GM12874 (cell line): ENCODE data around the gene CFAP206.

ENCODE experiments used
- TF ChIP-seq, protein P1 (sequence below): IDR thresholded peaks from 2 replicates; pipeline ENCODE4 v1.5.1; 2011; ENCODE audit warnings: low read depth, mild to moderate bottlenecking, control low read depth, low read length, moderate library complexity; ENCODE audit not compliant: insufficient read depth

CFAP206 gene, protein sequence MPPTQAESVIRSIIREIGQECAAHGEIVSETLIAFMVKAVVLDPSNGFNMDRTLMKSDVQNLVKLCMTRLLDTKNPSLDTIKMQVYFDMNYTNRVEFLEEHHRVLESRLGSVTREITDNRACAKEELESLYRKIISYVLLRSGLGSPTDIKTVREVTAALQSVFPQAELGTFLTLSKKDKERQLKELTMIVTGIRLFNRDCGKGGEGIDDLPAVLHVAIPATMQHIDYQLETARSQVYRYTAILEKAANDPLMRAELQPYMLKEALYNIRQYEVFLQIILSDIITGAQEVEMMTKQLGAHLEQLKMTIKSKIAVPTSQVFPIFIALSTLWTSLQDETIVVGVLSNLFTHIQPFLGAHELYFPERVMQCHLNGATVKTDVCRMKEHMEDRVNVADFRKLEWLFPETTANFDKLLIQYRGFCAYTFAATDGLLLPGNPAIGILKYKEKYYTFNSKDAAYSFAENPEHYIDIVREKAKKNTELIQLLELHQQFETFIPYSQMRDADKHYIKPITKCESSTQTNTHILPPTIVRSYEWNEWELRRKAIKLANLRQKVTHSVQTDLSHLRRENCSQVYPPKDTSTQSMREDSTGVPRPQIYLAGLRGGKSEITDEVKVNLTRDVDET

DNA sequence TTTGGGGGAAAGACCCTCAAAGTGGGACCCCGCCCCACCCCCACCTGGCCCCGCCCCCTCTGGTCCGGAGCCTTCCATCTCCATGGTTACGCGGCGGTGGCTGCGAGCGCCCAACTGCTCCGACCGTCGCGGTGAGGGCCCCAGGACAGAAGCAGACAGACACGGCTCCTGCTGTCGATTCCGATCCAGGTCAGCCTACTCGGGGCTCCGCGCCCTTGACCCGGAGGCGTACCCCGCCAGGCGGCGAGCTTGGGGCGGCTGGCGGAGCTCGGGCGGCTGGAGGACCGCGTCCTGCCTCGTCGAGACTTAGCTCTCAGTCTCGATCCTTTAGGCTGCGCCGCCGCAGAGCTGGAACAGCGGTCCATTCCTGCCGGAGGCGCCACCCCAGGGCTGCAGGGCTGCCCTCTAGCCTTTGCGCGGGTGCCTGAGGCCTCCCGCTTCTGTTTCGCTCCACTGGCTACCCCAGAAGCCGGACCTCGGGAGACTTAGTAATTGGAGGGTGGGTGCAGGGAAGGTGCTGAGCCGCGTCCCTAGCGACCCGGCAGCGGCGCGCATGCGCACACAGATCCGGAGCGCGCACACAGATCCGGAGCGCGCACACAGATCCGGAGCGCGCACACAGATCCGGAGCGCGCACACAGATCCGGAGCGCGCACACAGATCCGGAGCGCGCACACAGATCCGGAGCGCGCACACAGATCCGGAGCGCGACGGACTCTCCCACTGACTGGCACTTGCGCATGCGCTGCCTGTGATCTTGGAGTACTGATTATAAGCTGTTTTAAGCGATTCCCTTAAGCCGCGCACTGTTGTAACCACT lies at the start of gene CFAP206:
CFAP206 (plus strand) TSS at position 72 of the 820 bp plus-strand sequence. CDS start 1,868 bp downstream, outside the sequence.
- TF ChIP-seq, protein P1, sequence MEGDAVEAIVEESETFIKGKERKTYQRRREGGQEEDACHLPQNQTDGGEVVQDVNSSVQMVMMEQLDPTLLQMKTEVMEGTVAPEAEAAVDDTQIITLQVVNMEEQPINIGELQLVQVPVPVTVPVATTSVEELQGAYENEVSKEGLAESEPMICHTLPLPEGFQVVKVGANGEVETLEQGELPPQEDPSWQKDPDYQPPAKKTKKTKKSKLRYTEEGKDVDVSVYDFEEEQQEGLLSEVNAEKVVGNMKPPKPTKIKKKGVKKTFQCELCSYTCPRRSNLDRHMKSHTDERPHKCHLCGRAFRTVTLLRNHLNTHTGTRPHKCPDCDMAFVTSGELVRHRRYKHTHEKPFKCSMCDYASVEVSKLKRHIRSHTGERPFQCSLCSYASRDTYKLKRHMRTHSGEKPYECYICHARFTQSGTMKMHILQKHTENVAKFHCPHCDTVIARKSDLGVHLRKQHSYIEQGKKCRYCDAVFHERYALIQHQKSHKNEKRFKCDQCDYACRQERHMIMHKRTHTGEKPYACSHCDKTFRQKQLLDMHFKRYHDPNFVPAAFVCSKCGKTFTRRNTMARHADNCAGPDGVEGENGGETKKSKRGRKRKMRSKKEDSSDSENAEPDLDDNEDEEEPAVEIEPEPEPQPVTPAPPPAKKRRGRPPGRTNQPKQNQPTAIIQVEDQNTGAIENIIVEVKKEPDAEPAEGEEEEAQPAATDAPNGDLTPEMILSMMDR, result 0 out of 2 replicates have a peak, but pooled peaks have one; percentile 19

DNA sequence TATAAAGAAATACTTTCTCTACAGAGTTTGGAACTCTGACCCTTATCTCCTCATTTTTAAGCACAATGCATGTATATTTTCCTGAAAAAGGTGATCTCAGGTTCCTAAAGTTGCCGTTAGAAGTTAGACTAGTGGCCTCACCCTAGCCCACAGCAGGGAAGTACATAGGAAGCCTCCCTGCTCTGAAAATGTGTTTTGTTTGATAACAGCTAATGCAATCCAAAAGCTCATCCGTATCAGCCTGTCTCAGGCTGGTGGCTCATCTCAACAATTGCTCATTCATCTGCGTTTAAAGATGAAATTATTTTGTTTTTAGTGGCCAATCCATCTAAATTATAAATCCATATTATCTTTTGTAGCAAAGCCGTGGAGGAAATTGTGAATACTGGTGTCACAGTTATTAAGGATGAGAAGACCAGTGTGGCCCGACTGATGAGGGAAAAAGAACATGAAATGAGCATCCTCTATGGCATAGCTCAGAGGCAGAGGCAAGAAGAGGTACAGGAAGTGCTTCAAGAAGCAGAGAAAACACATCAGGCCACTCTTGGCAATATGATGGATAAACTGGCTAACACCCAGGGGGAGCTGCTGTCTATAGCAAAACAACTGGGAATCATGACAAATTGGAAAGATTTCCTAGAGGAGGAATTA lies 43.0 kb upstream of the CFAP206 start:
- TF ChIP-seq, protein P1, result no peak

DNA sequence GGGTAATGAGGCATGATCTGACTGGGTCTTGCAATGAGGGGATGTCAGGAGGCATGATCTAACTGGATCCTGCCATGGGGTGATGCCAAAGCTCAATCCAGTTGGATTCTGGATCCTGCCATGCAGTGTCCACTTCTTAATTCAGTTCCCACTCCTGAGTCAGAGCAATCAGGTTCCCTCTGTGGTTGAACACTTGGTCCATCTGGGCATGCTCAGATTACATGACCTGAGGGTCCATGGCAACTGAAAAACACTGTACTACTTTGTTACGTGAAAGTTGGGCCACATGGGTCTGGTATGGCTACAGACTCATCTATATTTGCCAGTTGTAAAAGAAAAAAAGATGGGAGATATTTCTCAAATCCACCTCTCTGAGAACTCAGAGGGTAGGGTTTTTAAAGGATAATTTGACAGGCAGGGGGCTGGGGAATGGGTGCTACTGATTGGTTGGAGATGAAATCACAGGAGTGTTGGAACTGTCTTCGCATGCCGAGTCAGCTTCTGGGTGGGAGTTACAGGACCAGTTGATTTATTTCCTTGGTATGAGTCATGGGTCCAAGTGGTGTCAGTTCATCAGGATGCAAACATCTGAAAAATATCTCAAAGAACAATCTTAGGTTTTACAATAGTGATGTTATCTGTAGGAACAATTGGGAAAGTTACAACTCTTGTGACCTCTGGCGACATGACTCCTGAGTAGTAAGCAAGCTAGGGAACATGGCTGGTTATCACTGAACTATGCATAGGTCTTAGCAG lies 41.5 kb upstream of the CFAP206 start:
- TF ChIP-seq, protein P1, result no peak

DNA sequence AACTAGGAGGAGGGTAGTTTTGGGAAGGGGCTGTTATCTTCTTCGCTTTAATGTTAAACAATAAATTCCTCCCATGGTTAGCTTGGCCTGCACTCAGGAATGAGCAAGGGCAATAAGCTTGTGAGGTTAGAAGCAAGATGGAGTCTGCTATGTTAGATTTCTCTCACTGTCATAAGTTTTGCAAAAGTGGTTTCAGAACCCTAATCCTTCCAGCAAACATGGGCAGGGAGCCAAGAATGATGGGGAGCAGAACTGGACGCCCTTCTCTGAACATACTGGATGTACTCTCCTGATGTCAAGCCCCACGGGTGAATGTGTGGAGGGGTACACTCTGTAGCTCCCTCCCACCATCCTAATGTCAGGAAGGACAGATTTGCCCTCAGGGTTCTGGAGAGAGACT lies 40.9 kb upstream of the CFAP206 start:
- TF ChIP-seq, protein P1, result no peak

DNA sequence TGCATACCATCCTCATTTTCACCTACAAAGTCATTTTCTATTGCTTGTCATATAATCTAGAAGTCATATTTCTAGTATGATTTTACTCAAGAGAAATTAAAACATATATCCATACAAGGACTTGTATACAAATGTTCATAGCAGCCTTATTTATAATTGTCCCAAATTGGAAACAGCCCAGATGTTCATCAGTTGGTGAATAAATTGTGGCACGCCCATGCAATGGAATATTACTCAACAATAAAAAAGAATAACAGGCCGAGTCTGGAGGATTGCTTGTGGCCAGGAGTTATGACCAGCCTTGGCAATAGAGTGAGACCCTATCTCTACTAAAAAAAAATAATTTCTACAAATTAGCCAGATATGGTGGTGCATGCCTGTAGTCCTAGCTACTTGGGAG lies 34.4 kb upstream of the CFAP206 start:
- TF ChIP-seq, protein P1, result no peak

DNA sequence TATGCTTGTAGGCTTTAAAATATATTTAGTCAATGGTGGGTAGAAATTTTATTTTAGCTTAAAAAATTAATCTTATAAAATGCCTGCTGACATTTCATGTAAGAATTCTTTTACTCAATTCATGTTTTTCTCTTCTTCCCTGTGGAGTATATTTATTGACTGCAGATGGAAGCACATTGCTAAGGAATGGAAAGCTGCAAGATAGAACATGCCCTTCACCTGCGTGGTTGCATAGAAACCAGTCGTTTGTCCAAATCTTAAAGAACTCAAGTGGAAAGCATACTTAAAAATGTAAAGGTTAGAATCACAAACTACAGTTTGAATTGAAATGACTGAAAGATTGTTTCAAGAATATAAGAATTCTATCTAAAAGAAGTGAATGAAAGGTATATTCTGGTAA lies 32.5 kb upstream of the CFAP206 start:
- TF ChIP-seq, protein P1, result no peak
